ENCODE measurements around the gene PMFBP1. TPM values are rescaled to one million over a fixed set of nuclear protein-coding genes. Genes with fewer than 3 reads are reported as not detected.

PMFBP1 gene
- total RNA-seq, 1 experiment from 2014 or later = 1.4 TPM

- Mint-ChIP-seq H3K4me1 (ENCODE audit: insufficient read depth, unreplicated experiment) (peaks cover 6% of the 10 kb centered on the region), H3K36me3 (ENCODE audit: insufficient read depth, unreplicated experiment) (no peaks in the 10 kb centered on the region), H3K9me3 (ENCODE audit: unreplicated experiment) (no peaks in the 10 kb centered on the region), H3K27ac (ENCODE audit: low read depth, unreplicated experiment) (no peak overlapping the region), H3K27me3 (ENCODE audit: insufficient read depth, unreplicated experiment) (no peaks in the 10 kb centered on the region), H3K4me3 (ENCODE audit: unreplicated experiment) (no peak overlapping the region)
- DNase-seq (ENCODE audit: unreplicated experiment) = no peak
- intact Hi-C loops (cut with micrococcal nuclease) = loop anchor here (5.0 to 10.0 kb wide), 3 partner anchors 645 to 1747 kb away; no protein-coding TSS in a partner anchor
- TF ChIP-seq CTCF (IDR thresholded peaks at IDR 0.05; ENCODE audit: unreplicated experiment) = no peak
- ChIA-PET CTCF (interaction anchor here (0.6 to 3.0 kb wide), 9 partner anchors 8 to 1908 kb away, joined by 3 to 20 read pairs (median 3); no protein-coding TSS in a partner anchor), POLR2A (no interaction called here)
- BruUV-seq (replicated peaks) = no TSS peak
Observed at GRCh38 chr16:72129976-72130656, 41.8 kb downstream of the PMFBP1 start.

GRCh38 chr16:72128701-72129100, 43.3 kb downstream of the PMFBP1 start:
- no peaks in the 10 kb centered on the region for H3K9me3 Mint-ChIP-seq (ENCODE audit: unreplicated experiment)
- no peaks in the 10 kb centered on the region for H3K36me3 Mint-ChIP-seq (ENCODE audit: insufficient read depth, unreplicated experiment)
- no peak for DNase-seq (ENCODE audit: unreplicated experiment)
- ChIA-PET CTCF (interaction anchor here (0.6 to 3.0 kb wide), 9 partner anchors 10 to 340 kb away, joined by 3 to 20 read pairs (median 3); no protein-coding TSS in a partner anchor), POLR2A (no interaction called here)
- H3K27me3 Mint-ChIP-seq (ENCODE audit: insufficient read depth, unreplicated experiment) = no peaks in the 10 kb centered on the region
- no TSS peak for BruUV-seq (replicated peaks)
- H3K4me3 Mint-ChIP-seq (ENCODE audit: unreplicated experiment) = no peak overlapping the region
- intact Hi-C loops (cut with micrococcal nuclease) = loop anchor here (5.0 to 10.0 kb wide), 3 partner anchors 646 to 1749 kb away; no protein-coding TSS in a partner anchor
- no peak overlapping the region for H3K27ac Mint-ChIP-seq (ENCODE audit: low read depth, unreplicated experiment)
- H3K4me1 Mint-ChIP-seq (ENCODE audit: insufficient read depth, unreplicated experiment) = peaks cover 6% of the 10 kb centered on the region
- no peak for TF ChIP-seq CTCF (IDR thresholded peaks at IDR 0.05; ENCODE audit: unreplicated experiment)

GRCh38 chr16:72126429-72126765, 45.6 kb downstream of the PMFBP1 start:
- intact Hi-C loops (cut with micrococcal nuclease) = loop anchor here (5.0 to 10.0 kb wide), 3 partner anchors 648 to 1751 kb away; no protein-coding TSS in a partner anchor
- BruUV-seq (replicated peaks) = no TSS peak

More at GRCh38 chr16:72126429-72126765, 45.6 kb downstream of the PMFBP1 start:
- H3K36me3 Mint-ChIP-seq (ENCODE audit: insufficient read depth, unreplicated experiment) = no peaks in the 10 kb centered on the region
- TF ChIP-seq CTCF (IDR thresholded peaks at IDR 0.05; ENCODE audit: unreplicated experiment) = no peak
- DNase-seq (ENCODE audit: unreplicated experiment) = no peak
- ChIA-PET POLR2A (no interaction called here), CTCF (interaction anchor here (0.7 to 8.6 kb wide), 4 partner anchors 40 to 347 kb away, joined by 4 to 98 read pairs (median 6); no protein-coding TSS in a partner anchor)
- H3K4me3 Mint-ChIP-seq (ENCODE audit: unreplicated experiment) = no peak overlapping the region
- no peak overlapping the region for H3K27ac Mint-ChIP-seq (ENCODE audit: low read depth, unreplicated experiment)
- peaks cover 6% of the 10 kb centered on the region for H3K4me1 Mint-ChIP-seq (ENCODE audit: insufficient read depth, unreplicated experiment)
- no peaks in the 10 kb centered on the region for H3K9me3 Mint-ChIP-seq (ENCODE audit: unreplicated experiment)
- H3K27me3 Mint-ChIP-seq (ENCODE audit: insufficient read depth, unreplicated experiment) = no peaks in the 10 kb centered on the region

Measured in MCF 10A (cell line).